Measurements from ENCODE around the gene ADAMTS9. TPM values are rescaled to one million over a fixed set of nuclear protein-coding genes. Genes with fewer than 3 reads are reported as not detected.
A peak's percentile ranks its signal among the peaks of the same experiment; 100 is the strongest.

ADAMTS9 gene
- total and polyA plus RNA-seq, 11 donors = 11.3 to 74.4 (median 18.8) TPM

GRCh38 chr3:64601824-64602223, 86.0 kb downstream of the ADAMTS9 start:
- H3K27me3 ChIP-seq = no peaks in the 10 kb centered on the region
- ATAC-seq = no peak
- no peak overlapping the region for H3K27ac ChIP-seq
- H3K4me3 ChIP-seq = no peak overlapping the region
- intact Hi-C loops (cut with DNase I) = no loop called here
- 94 to 98% (median 95%) methylated on average over 9 of the region's 9 CpGs for WGBS, 4 donors
- peaks cover 0 to 85% (median 47%) of the 10 kb centered on the region in 9 donors for H3K36me3 ChIP-seq
- no peaks in the 10 kb centered on the region for H3K4me1 ChIP-seq
- H3K9me3 ChIP-seq = no peaks in the 10 kb centered on the region
- DNase-seq = no peak
- no peak for TF ChIP-seq POLR2A (IDR thresholded peaks at IDR 0.05)
- no peak for TF ChIP-seq CTCF (IDR thresholded peaks at IDR 0.05)

GRCh38 chr3:64600246-64600950, 87.4 kb downstream of the ADAMTS9 start:
- TF ChIP-seq CTCF (IDR thresholded peaks at IDR 0.05) (no peak), POLR2A (IDR thresholded peaks at IDR 0.05) (no peak)
- WGBS, 4 donors = 83 to 89% (median 88%) methylated on average over 9 of the region's 9 CpGs
- no peak for DNase-seq
- H3K4me3 ChIP-seq = no peak overlapping the region
- no peaks in the 10 kb centered on the region for H3K9me3 ChIP-seq
- H3K4me1 ChIP-seq = peaks cover 0 to 10% (median 8%) of the 10 kb centered on the region in 12 donors
- no peak for ATAC-seq
- H3K27me3 ChIP-seq = no peaks in the 10 kb centered on the region
- intact Hi-C loops (cut with DNase I) = no loop called here
- H3K36me3 ChIP-seq = peaks cover 0 to 79% (median 48%) of the 10 kb centered on the region in 9 donors
- no peak overlapping the region for H3K27ac ChIP-seq

- Histone ChIP-seq H3K27me3 (no peaks in the 10 kb centered on the region), H3K4me3 (no peak overlapping the region), H3K9me3 (no peaks in the 10 kb centered on the region), H3K36me3 (peaks cover 0 to 71% (median 46%) of the 10 kb centered on the region in 9 donors), H3K4me1 (peaks cover 0 to 15% (median 9%) of the 10 kb centered on the region in 12 donors), H3K27ac (no peak overlapping the region)
- intact Hi-C loops (cut with DNase I) = no loop called here
- DNase-seq = no peak
- WGBS, 4 donors = 78 to 94% (median 81%) methylated on average over 2 of the region's 2 CpGs
- TF ChIP-seq POLR2A (IDR thresholded peaks at IDR 0.05) (no peak), CTCF (IDR thresholded peaks at IDR 0.05) (no peak)
- ATAC-seq = no peak
Observed at GRCh38 chr3:64599651-64600050, 88.1 kb downstream of the ADAMTS9 start.

GRCh38 chr3:64595253-64595694, 92.5 kb downstream of the ADAMTS9 start:
- peaks cover 0 to 21% (median 9%) of the 10 kb centered on the region in 12 donors for H3K4me1 ChIP-seq
- peak overlapping the region in 11 of 12 donors; percentile 13 to 73 (median 47) for H3K27ac ChIP-seq
- no peaks in the 10 kb centered on the region for H3K9me3 ChIP-seq
- no peak for TF ChIP-seq CTCF (IDR thresholded peaks at IDR 0.05)
- no peak for TF ChIP-seq POLR2A (IDR thresholded peaks at IDR 0.05)
- peak; percentile 59 to 79 (median 69) for DNase-seq
- peak; percentile 91 to 93 (median 92) for ATAC-seq
- H3K4me3 ChIP-seq = no peak overlapping the region
- 32 to 60% (median 50%) methylated on average over 5 of the region's 5 CpGs for WGBS, 4 donors
- intact Hi-C loops (cut with DNase I) = no loop called here
- no peaks in the 10 kb centered on the region for H3K27me3 ChIP-seq
- peaks cover 0 to 59% (median 33%) of the 10 kb centered on the region in 9 donors for H3K36me3 ChIP-seq

Measured in heart left ventricle (tissue), 16 donors.